Effector memory CD4-positive, alpha-beta T cell (primary cell): ENCODE results near the gene YOD1.

ENCODE experiments used
- DNase-seq, 3 donors: peaks; one replicate each; pipeline ENCODE4 v3.0.0-alpha.2; 2020
- H3K27ac ChIP-seq: 2 replicates; pipeline ENCODE4 v1.7.0; 2013; ENCODE audit warnings: mild to moderate bottlenecking, low read length, moderate library complexity; ENCODE audit not compliant: insufficient read depth, poor library complexity, severe bottlenecking
- H3K27me3 ChIP-seq: replicated peaks from 2 replicates; pipeline ENCODE4 v1.7.0; 2013; ENCODE audit warnings: mild to moderate bottlenecking, low read length; ENCODE audit not compliant: insufficient read depth, control insufficient read depth, poor library complexity, severe bottlenecking
- H3K36me3 ChIP-seq: 2 replicates; pipeline ENCODE4 v1.7.0; 2013; ENCODE audit warnings: mild to moderate bottlenecking, low read length, moderate library complexity; ENCODE audit not compliant: control insufficient read depth, insufficient read depth
- H3K4me1 ChIP-seq: 2 replicates; pipeline ENCODE4 v1.7.0; 2013; ENCODE audit warnings: low read length, mild to moderate bottlenecking; ENCODE audit not compliant: control insufficient read depth, insufficient read depth, poor library complexity, severe bottlenecking
- H3K4me3 ChIP-seq: 2 replicates; pipeline ENCODE4 v1.7.0; 2013; ENCODE audit warnings: low read length, low read depth, mild to moderate bottlenecking; ENCODE audit not compliant: insufficient read depth, poor library complexity, severe bottlenecking
- H3K9me3 ChIP-seq: 2 replicates; pipeline ENCODE4 v1.7.0; 2013; ENCODE audit warnings: mild to moderate bottlenecking, low read length, moderate library complexity; ENCODE audit not compliant: control insufficient read depth

YOD1 gene

GRCh38 chr1:207028884-207029650, 21.9 kb downstream of the YOD1 start:
- DNase-seq = no peak
- H3K27me3 ChIP-seq = peaks cover 3% of the 10 kb centered on the region
- no peak overlapping the region for H3K4me3 ChIP-seq
- H3K9me3 ChIP-seq = no peaks in the 10 kb centered on the region
- no peaks in the 10 kb centered on the region for H3K36me3 ChIP-seq
- H3K27ac ChIP-seq = no peak overlapping the region
- no peaks in the 10 kb centered on the region for H3K4me1 ChIP-seq

- Histone ChIP-seq H3K36me3 (no peaks in the 10 kb centered on the region), H3K27ac (no peak overlapping the region), H3K9me3 (no peaks in the 10 kb centered on the region), H3K4me3 (no peak overlapping the region), H3K27me3 (peaks cover 3% of the 10 kb centered on the region), H3K4me1 (no peaks in the 10 kb centered on the region)
- DNase-seq = no peak
Measured at GRCh38 chr1:207027921-207028320, 23.1 kb downstream of the YOD1 start.

GRCh38 chr1:207027206-207027777, 23.7 kb downstream of the YOD1 start:
- Histone ChIP-seq H3K27me3 (peaks cover 3% of the 10 kb centered on the region), H3K4me1 (no peaks in the 10 kb centered on the region), H3K36me3 (no peaks in the 10 kb centered on the region), H3K4me3 (no peak overlapping the region), H3K9me3 (no peaks in the 10 kb centered on the region), H3K27ac (no peak overlapping the region)
- no peak for DNase-seq

DNA sequence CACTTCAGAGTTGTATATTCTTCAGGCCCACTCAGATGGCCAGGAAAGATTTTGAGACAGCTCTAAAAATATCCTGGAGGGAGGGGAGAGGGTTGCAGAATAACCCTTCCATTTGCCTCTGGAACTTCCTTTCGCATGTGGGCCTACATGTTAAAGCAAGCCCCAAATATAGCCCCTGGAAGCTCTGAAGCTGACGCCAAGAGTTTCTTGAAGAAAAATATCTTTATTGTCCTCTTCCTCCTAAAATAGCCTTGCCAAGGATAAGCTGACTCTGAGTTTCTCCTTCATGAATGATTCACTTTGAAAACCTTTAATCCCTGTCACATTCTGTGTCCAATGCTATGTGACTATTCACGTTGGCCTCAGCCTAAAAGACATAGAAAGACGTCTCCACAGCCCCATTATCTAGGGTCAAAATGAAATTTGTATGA, 24.9 kb downstream of the YOD1 start:
- no peaks in the 10 kb centered on the region for H3K9me3 ChIP-seq
- H3K27me3 ChIP-seq = peaks cover under 1% of the 10 kb centered on the region
- H3K4me1 ChIP-seq = no peaks in the 10 kb centered on the region
- H3K4me3 ChIP-seq = no peak overlapping the region
- no peaks in the 10 kb centered on the region for H3K36me3 ChIP-seq
- DNase-seq = no peak
- no peak overlapping the region for H3K27ac ChIP-seq

DNA sequence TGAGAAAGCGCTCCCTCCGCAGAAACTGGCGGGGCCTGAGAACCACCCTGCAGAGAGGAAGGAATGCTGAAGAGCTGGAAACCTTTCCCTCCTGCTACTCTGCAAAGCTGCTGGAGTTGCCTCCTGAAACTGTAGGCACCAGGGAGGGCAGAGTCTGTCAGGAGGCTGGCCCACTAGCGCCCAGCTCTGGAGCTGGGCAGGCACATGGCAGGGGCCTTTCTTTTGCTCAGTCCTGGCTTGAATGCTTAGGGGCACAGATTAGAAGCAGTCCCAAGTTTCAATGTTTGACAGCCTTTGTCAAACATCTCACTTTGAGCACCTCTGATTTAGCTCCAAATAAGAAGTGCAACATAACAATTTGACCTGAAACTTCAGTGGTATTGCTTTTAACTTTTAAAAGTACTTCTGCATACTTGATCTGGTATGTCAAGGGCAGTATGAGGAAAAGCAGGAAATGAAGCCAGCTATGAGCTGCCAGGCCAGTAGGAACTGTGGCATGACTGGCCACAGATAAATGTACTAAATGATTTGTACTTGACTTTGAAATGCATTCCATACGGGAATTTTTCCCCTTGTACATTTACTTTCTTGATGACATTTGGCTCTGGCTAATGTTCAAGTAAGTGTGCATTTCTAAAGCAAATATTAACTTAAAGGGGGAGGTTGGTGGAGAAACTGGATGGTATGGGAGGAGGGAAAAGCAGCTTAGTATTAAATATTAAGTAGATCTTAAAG, 25.7 kb downstream of the YOD1 start:
- Histone ChIP-seq H3K9me3 (no peaks in the 10 kb centered on the region), H3K27me3 (no peaks in the 10 kb centered on the region), H3K27ac (no peak overlapping the region), H3K4me3 (no peak overlapping the region), H3K4me1 (no peaks in the 10 kb centered on the region), H3K36me3 (no peaks in the 10 kb centered on the region)
- DNase-seq = no peak

- no peak overlapping the region for H3K27ac ChIP-seq
- H3K27me3 ChIP-seq = no peaks in the 10 kb centered on the region
- no peaks in the 10 kb centered on the region for H3K4me1 ChIP-seq
- no peak for DNase-seq
- H3K9me3 ChIP-seq = no peaks in the 10 kb centered on the region
- H3K36me3 ChIP-seq = no peaks in the 10 kb centered on the region
- no peak overlapping the region for H3K4me3 ChIP-seq
Measured at GRCh38 chr1:207024202-207025145, 26.5 kb downstream of the YOD1 start.

DNA sequence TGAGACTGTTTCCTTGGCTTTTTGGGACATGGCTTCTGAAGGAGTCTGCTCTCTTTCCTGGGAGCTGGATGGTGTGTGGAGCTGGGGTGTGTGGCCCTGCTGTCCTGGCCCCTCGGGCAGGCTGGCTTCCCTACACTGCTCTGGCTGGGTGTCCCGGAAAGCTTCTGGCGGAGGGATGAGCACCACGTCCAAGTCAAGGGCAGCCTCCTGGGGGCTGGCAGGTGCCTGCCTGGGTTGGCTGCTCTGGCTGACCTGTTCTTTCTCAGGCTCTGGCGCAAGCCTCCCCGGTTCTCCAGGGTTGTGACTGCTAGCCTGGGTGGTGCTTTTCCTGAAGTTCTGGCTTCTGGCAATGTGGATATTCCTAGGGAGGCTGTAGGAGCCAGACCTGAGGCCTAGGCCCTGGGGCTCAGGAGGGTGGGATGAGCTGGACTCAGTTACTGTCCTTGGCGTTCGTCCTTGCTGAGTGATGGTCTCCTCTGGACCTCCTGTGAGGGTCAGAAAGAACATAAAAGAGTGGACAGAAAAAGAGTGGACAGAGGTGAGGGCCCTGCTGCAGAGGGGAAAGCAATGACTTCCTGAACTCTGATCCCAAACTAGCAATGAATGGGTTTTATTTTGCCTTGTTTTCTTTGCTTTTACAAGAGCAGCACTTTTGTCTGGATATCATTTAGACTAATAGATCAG, 27.9 kb downstream of the YOD1 start:
- Histone ChIP-seq H3K27me3 (no peaks in the 10 kb centered on the region), H3K4me1 (no peaks in the 10 kb centered on the region), H3K9me3 (no peaks in the 10 kb centered on the region), H3K36me3 (no peaks in the 10 kb centered on the region), H3K4me3 (no peak overlapping the region), H3K27ac (no peak overlapping the region)
- DNase-seq = no peak

DNA sequence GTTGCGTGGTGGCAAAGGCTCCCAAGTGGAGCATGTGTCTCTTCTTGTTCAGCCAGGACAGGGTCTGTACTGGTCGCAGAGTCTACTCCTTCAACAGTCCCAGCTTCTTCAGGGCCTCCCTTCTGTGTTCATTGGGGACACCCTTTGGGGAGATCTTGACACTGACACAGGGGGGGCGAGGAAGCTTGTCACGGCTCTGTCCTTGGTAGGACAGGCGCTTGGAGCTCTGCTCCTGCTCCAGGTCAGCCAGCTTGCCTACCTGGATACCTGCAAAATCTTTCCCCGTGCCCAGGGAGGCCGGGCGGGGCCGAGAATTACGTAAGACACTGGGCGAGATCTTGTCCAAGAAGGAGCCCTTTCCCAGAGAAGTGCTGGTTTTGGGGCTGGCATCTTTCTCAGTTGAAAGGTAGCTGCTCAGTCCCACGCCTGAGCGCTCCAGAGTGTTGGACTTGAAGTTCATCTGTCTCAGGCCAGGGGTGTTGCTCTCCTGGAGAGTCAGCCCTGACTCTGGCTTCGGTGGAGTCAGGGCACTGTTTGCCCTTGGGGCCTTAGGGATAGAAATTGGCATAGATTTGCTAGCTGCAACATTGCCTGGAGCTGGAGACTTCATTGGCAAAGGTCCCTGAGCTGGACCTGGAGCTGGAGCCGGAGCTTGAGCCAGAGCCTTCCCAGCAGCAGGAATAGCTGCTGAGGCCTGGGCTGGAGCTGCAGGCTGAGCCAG, 29.0 kb downstream of the YOD1 start:
- Histone ChIP-seq H3K27ac (no peak overlapping the region), H3K9me3 (no peaks in the 10 kb centered on the region), H3K27me3 (no peaks in the 10 kb centered on the region), H3K4me3 (no peak overlapping the region), H3K36me3 (no peaks in the 10 kb centered on the region), H3K4me1 (no peaks in the 10 kb centered on the region)
- DNase-seq = no peak
